Transverse colon (tissue), 4 donors: ENCODE results near the gene ULBP2. TPM values are rescaled to one million over a fixed set of nuclear protein-coding genes. Genes with fewer than 3 reads are reported as not detected.
"Not testable (repeated sequence)": the region's sequence is repeated elsewhere in the genome, so short reads cannot be mapped to it uniquely, and the experiment has no call there.

ENCODE experiments used
- DNase-seq: peaks from one replicate; pipeline ENCODE4 v3.0.0-alpha.2; 2019
- H3K27ac ChIP-seq, 4 donors: fragments of 200-600 bp; sonication (generic); 2 replicates each; pipeline ENCODE4 v1.5.1; 2016 to 2018; ENCODE audit warnings: inconsistent platforms in 4 of 4
- H3K27me3 ChIP-seq: fragments of 200-600 bp; sonication (generic); 2 replicates; pipeline ENCODE4 v1.5.1; 2017; ENCODE audit warnings: inconsistent platforms
- H3K36me3 ChIP-seq, 4 donors: fragments of 200-600 bp; sonication (generic); 2 replicates each; pipeline ENCODE4 v1.5.1; 2017 to 2019; ENCODE audit warnings: inconsistent platforms in 4 of 4
- H3K4me1 ChIP-seq, 4 donors: fragments of 200-600 bp; sonication (generic); 2 replicates each; pipeline ENCODE4 v1.5.1; 2017 to 2020; ENCODE audit warnings: inconsistent platforms in 4 of 4
- H3K4me3 ChIP-seq, 4 donors: fragments of 200-600 bp; sonication (generic); 1 replicate in 1 of 4; 2 replicates in 3 of 4; pipeline versions ENCODE4 v1.5.1 to v1.6.1; 2017 to 2019; ENCODE audit warnings: inconsistent platforms in 4 of 4
- H3K9me3 ChIP-seq, 2 donors: fragments of 200-600 bp; sonication (generic); 2 replicates each; pipeline ENCODE4 v1.5.1; 2017 to 2019; ENCODE audit warnings: inconsistent platforms in 2 of 2
- CTCF ChIP-seq, 5 experiments: fragments of 200-600 bp in 3 of 5; fragments of 450-650 bp in 2 of 5; sonication (generic) in 3 of 5; IDR thresholded peaks; 1 replicate in 2 of 5; 2 replicates in 3 of 5; pipeline ENCODE4 v1.5.1; 2016 to 2017; ENCODE audit warnings: antibody characterized with exemption in 5 of 5, inconsistent platforms in 3 of 5, mild to moderate bottlenecking in 2 of 5, moderate library complexity in 1 of 5
- EP300 ChIP-seq: sonication (generic); formaldehyde crosslinking; IDR thresholded peaks from one replicate; pipeline ENCODE4 v1.6.1; 2017; ENCODE audit warnings: antibody characterized with exemption, low read depth
- POLR2A ChIP-seq: fragments of 450-650 bp; IDR thresholded peaks from one replicate; pipeline ENCODE4 v1.6.1; 2016; ENCODE audit warnings: antibody characterized with exemption, mild to moderate bottlenecking, moderate library complexity
- POLR2AphosphoS5 ChIP-seq, 3 donors: sonication (generic); formaldehyde crosslinking; IDR thresholded peaks; one replicate each; pipeline ENCODE4 v1.6.1; 2016; ENCODE audit warnings: antibody characterized with exemption in 3 of 3
- WGBS, 2 donors: methylation state at CpG; one replicate each; pipeline ENCODE4 v1.1.5; 2018; ENCODE audit warnings: low coverage in 1 of 2; 5-methylcytosine and 5-hydroxymethylcytosine counted together
- in situ Hi-C, 4 donors: fragments of 200-750 bp; cut with MboI; loops; one replicate each; pipeline versions ENCODE4 v1.15.0 to v1.15.1; 2017; ENCODE audit warnings: low sequenced_read_pairs in 3 of 4, low pct_ligation_motif_present in 1 of 4, low pct_unique_long_range_greater_than_20kb in 1 of 4
- intact Hi-C: fragments of 100-400 bp; cut with DNase I; formaldehyde crosslinking; loops from one replicate; pipeline ENCODE4 v1.15.1; 2023; ENCODE audit warnings: low total_unique reads
- total RNA-seq, 4 donors: library from RNA; depleted of rRNA; stranded (reverse); fragments of >200 nt; gene quantifications; one replicate each; pipeline ENCODE4 v1.1.0, GENCODE V29; 2016

ULBP2 gene
- total RNA-seq, 4 donors from 2014 or later: not detected

- WGBS, 2 donors: 10 to 14% methylated on average over 11 to 93 of the region's 103 CpGs
- no peaks in the 10 kb centered on the region for H3K36me3 ChIP-seq
- DNase-seq: no peak
- intact Hi-C loops: loop anchor here (1.0 kb wide), 1 partner anchor 107 kb away; no protein-coding TSS in a partner anchor
- peaks cover 92% of the 10 kb centered on the region for H3K27me3 ChIP-seq
- H3K27ac ChIP-seq: no peak overlapping the region
- H3K9me3 ChIP-seq: no peaks in the 10 kb centered on the region
- TF ChIP-seq POLR2A: no peak
- no peak for TF ChIP-seq EP300
- no peak for TF ChIP-seq CTCF (IDR thresholded peaks at IDR 0.05)
- H3K4me1 ChIP-seq: peaks cover 11 to 24% (median 23%) of the 10 kb centered on the region in 4 donors
- peak overlapping the region in 3 of 4 donors; percentile 24 to 45 (median 33) for H3K4me3 ChIP-seq
- in situ Hi-C loops: no loop called here
Observed at GRCh38 chr6:149964308-149965193, 22.7 kb downstream of the ULBP2 start.

- Histone ChIP-seq H3K27ac (no peak overlapping the region), H3K4me3 (peak overlapping the region in 2 of 4 donors; percentile 33 to 45), H3K4me1 (peaks cover 11 to 24% (median 23%) of the 10 kb centered on the region in 4 donors), H3K9me3 (no peaks in the 10 kb centered on the region), H3K27me3 (peaks cover 92% of the 10 kb centered on the region), H3K36me3 (no peaks in the 10 kb centered on the region)
- 23 to 40% methylated on average over 9 to 37 of the region's 38 CpGs for WGBS, 2 donors
- TF ChIP-seq EP300 (no peak), CTCF (IDR thresholded peaks at IDR 0.05) (no peak), POLR2AphosphoS5 (IDR thresholded peaks at IDR 0.05) (no peak), POLR2A (no peak)
- intact Hi-C loops: loop anchor here (1.0 kb wide), 1 partner anchor 108 kb away; no protein-coding TSS in a partner anchor
- in situ Hi-C loops: no loop called here
- DNase-seq: peak; percentile 17
Observed at GRCh38 chr6:149965194-149966020, 23.6 kb downstream of the ULBP2 start.

GRCh38 chr6:149966319-149966718, 24.5 kb downstream of the ULBP2 start:
- intact Hi-C loops, DNase-seq, H3K27ac ChIP-seq, in situ Hi-C loops, H3K36me3 ChIP-seq, H3K4me3 ChIP-seq, H3K9me3 ChIP-seq: not testable (repeated sequence)
- Histone ChIP-seq H3K4me1 (peaks cover 11 to 24% (median 23%) of the 10 kb centered on the region in 4 donors), H3K27me3 (peaks cover 92% of the 10 kb centered on the region)
- WGBS, 2 donors: 100% methylated on average over 2 of the region's 2 CpGs; no CpG with 5 or more reads in 1 of the 2 donors

- H3K27ac ChIP-seq: no peak overlapping the region
- H3K27me3 ChIP-seq: peaks cover 90% of the 10 kb centered on the region
- no peak for TF ChIP-seq CTCF (IDR thresholded peaks at IDR 0.05)
- no peak for TF ChIP-seq POLR2A
- TF ChIP-seq EP300: no peak
- TF ChIP-seq POLR2AphosphoS5 (IDR thresholded peaks at IDR 0.05): no peak
- no peak for DNase-seq
- H3K4me1 ChIP-seq: peaks cover 11 to 24% (median 23%) of the 10 kb centered on the region in 4 donors
- intact Hi-C loops (no loop called here), in situ Hi-C loops (no loop called here)
- no peaks in the 10 kb centered on the region for H3K9me3 ChIP-seq
- 78 to 87% methylated on average over 4 of the region's 4 CpGs for WGBS, 2 donors
- no peaks in the 10 kb centered on the region for H3K36me3 ChIP-seq
- H3K4me3 ChIP-seq: no peak overlapping the region
Observed at GRCh38 chr6:149967591-149967990, 25.8 kb downstream of the ULBP2 start.

GRCh38 chr6:149967999-149968398, 26.2 kb downstream of the ULBP2 start:
- H3K9me3 ChIP-seq, intact Hi-C loops, H3K27ac ChIP-seq, in situ Hi-C loops, DNase-seq, H3K36me3 ChIP-seq, H3K4me3 ChIP-seq: not testable (repeated sequence)
- H3K27me3 ChIP-seq: peaks cover 90% of the 10 kb centered on the region
- peaks cover 11 to 23% (median 22%) of the 10 kb centered on the region in 4 donors for H3K4me1 ChIP-seq
- 38 to 64% methylated on average over 1 to 2 of the region's 2 CpGs for WGBS, 2 donors

- Histone ChIP-seq H3K27me3 (peaks cover 90% of the 10 kb centered on the region), H3K4me1 (peaks cover 11 to 15% (median 15%) of the 10 kb centered on the region in 4 donors)
- H3K4me3 ChIP-seq, intact Hi-C loops, H3K27ac ChIP-seq, H3K9me3 ChIP-seq, DNase-seq, H3K36me3 ChIP-seq, in situ Hi-C loops: not testable (repeated sequence)
- 75% methylated on average over 2 of the region's 2 CpGs; no CpG with 5 or more reads in 1 of the 2 donors for WGBS, 2 donors
Observed at GRCh38 chr6:149968909-149969308, 27.1 kb downstream of the ULBP2 start.
